ENCODE measurements around the gene GJB4. TPM values are rescaled to one million over a fixed set of nuclear protein-coding genes. Genes with fewer than 3 reads are reported as not detected.
"Not testable (repeated sequence)": the region's sequence is repeated elsewhere in the genome, so short reads cannot be mapped to it uniquely, and the experiment has no call there.

Gene GJB4
- total and polyA plus RNA-seq, 4 donors: not detected

GRCh38 chr1:34726861-34727260 is 32.7 kb upstream of the GJB4 start:
- DNase-seq (ENCODE audit: low read depth in 4 of 6, low spot score in 6 of 6): no peak
- no peaks in the 10 kb centered on the region for H3K27me3 ChIP-seq (ENCODE audit: control insufficient read depth, insufficient read depth, low read length)
- 28% methylated on average over 6 of the region's 6 CpGs for WGBS (ENCODE audit: insufficient coverage)
- H3K27ac ChIP-seq (ENCODE audit: low read depth, low read length): no peak overlapping the region
- no peaks in the 10 kb centered on the region for H3K36me3 ChIP-seq (ENCODE audit: control insufficient read depth, insufficient read depth, low read length)
- H3K9me3 ChIP-seq (ENCODE audit: control insufficient read depth, insufficient read depth, low read length): no peaks in the 10 kb centered on the region
- H3K4me1 ChIP-seq (ENCODE audit: control insufficient read depth, insufficient read depth, low read length): no peaks in the 10 kb centered on the region
- H3K4me3 ChIP-seq (ENCODE audit: low read depth, low read length): no peak overlapping the region

- Histone ChIP-seq H3K36me3 (ENCODE audit: control insufficient read depth, insufficient read depth, low read length) (no peaks in the 10 kb centered on the region), H3K27me3 (ENCODE audit: control insufficient read depth, insufficient read depth, low read length) (no peaks in the 10 kb centered on the region), H3K4me3 (ENCODE audit: low read depth, low read length) (no peak overlapping the region), H3K4me1 (ENCODE audit: control insufficient read depth, insufficient read depth, low read length) (peaks cover under 1% of the 10 kb centered on the region), H3K9me3 (ENCODE audit: control insufficient read depth, insufficient read depth, low read length) (no peaks in the 10 kb centered on the region), H3K27ac (ENCODE audit: low read depth, low read length) (no peak overlapping the region)
- no peak for DNase-seq (ENCODE audit: low read depth in 4 of 6, low spot score in 6 of 6)
- WGBS (ENCODE audit: insufficient coverage): 87% methylated on average over 5 of the region's 5 CpGs
Observed at GRCh38 chr1:34730485-34730884, 29.1 kb upstream of the GJB4 start.

- H3K27me3 ChIP-seq (ENCODE audit: control insufficient read depth, insufficient read depth, low read length); H3K9me3 ChIP-seq (ENCODE audit: control insufficient read depth, insufficient read depth, low read length); DNase-seq (ENCODE audit: low read depth in 4 of 6, low spot score in 6 of 6); H3K4me3 ChIP-seq (ENCODE audit: low read depth, low read length); H3K36me3 ChIP-seq (ENCODE audit: control insufficient read depth, insufficient read depth, low read length); H3K27ac ChIP-seq (ENCODE audit: low read depth, low read length): not testable (repeated sequence)
- H3K4me1 ChIP-seq (ENCODE audit: control insufficient read depth, insufficient read depth, low read length): peaks cover 18% of the 10 kb centered on the region
- 92% methylated on average over 4 of the region's 7 CpGs for whole genome bisulfite sequencing (ENCODE audit: insufficient coverage)
Observed at GRCh38 chr1:34732831-34733230, 26.7 kb upstream of the GJB4 start.

- no peaks in the 10 kb centered on the region for H3K36me3 ChIP-seq (ENCODE audit: control insufficient read depth, insufficient read depth, low read length)
- H3K27me3 ChIP-seq (ENCODE audit: control insufficient read depth, insufficient read depth, low read length): no peaks in the 10 kb centered on the region
- 31% methylated on average over 6 of the region's 10 CpGs for WGBS (ENCODE audit: insufficient coverage)
- H3K9me3 ChIP-seq (ENCODE audit: control insufficient read depth, insufficient read depth, low read length): no peaks in the 10 kb centered on the region
- H3K4me3 ChIP-seq (ENCODE audit: low read depth, low read length): no peak overlapping the region
- H3K27ac ChIP-seq (ENCODE audit: low read depth, low read length): no peak overlapping the region
- peak in 2 of 6 donors; percentile 62 to 82 for DNase-seq (ENCODE audit: low read depth in 4 of 6, low spot score in 6 of 6)
- H3K4me1 ChIP-seq (ENCODE audit: control insufficient read depth, insufficient read depth, low read length): peaks cover 41% of the 10 kb centered on the region
Observed at GRCh38 chr1:34736692-34737091, 22.8 kb upstream of the GJB4 start.

GRCh38 chr1:34737236-34737635 is 22.3 kb upstream of the GJB4 start:
- H3K4me1 ChIP-seq (ENCODE audit: control insufficient read depth, insufficient read depth, low read length): peaks cover 46% of the 10 kb centered on the region
- not testable (repeated sequence) for H3K4me3 ChIP-seq (ENCODE audit: low read depth, low read length); H3K9me3 ChIP-seq (ENCODE audit: control insufficient read depth, insufficient read depth, low read length); DNase-seq (ENCODE audit: low read depth in 4 of 6, low spot score in 6 of 6); H3K27ac ChIP-seq (ENCODE audit: low read depth, low read length); H3K27me3 ChIP-seq (ENCODE audit: control insufficient read depth, insufficient read depth, low read length); H3K36me3 ChIP-seq (ENCODE audit: control insufficient read depth, insufficient read depth, low read length)
- WGBS (ENCODE audit: insufficient coverage): 94% methylated on average over 10 of the region's 12 CpGs

- Histone ChIP-seq H3K36me3 (ENCODE audit: control insufficient read depth, insufficient read depth, low read length) (no peaks in the 10 kb centered on the region), H3K9me3 (ENCODE audit: control insufficient read depth, insufficient read depth, low read length) (no peaks in the 10 kb centered on the region), H3K27ac (ENCODE audit: low read depth, low read length) (no peak overlapping the region), H3K27me3 (ENCODE audit: control insufficient read depth, insufficient read depth, low read length) (no peaks in the 10 kb centered on the region), H3K4me1 (ENCODE audit: control insufficient read depth, insufficient read depth, low read length) (peaks cover 51% of the 10 kb centered on the region), H3K4me3 (ENCODE audit: low read depth, low read length) (no peak overlapping the region)
- WGBS (ENCODE audit: insufficient coverage): 44% methylated on average over 3 of the region's 3 CpGs
- peak in 2 of 6 donors; percentile 28 to 38 for DNase-seq (ENCODE audit: low read depth in 4 of 6, low spot score in 6 of 6)
Observed at GRCh38 chr1:34739613-34740012, 19.9 kb upstream of the GJB4 start.

GRCh38 chr1:34740161-34740868 is 19.2 kb upstream of the GJB4 start:
- peak in 3 of 6 donors; percentile 46 to 84 (median 67) for DNase-seq (ENCODE audit: low read depth in 4 of 6, low spot score in 6 of 6)
- Histone ChIP-seq H3K27ac (ENCODE audit: low read depth, low read length) (no peak overlapping the region), H3K9me3 (ENCODE audit: control insufficient read depth, insufficient read depth, low read length) (no peaks in the 10 kb centered on the region), H3K4me3 (ENCODE audit: low read depth, low read length) (no peak overlapping the region), H3K36me3 (ENCODE audit: control insufficient read depth, insufficient read depth, low read length) (no peaks in the 10 kb centered on the region), H3K4me1 (ENCODE audit: control insufficient read depth, insufficient read depth, low read length) (peaks cover 51% of the 10 kb centered on the region), H3K27me3 (ENCODE audit: control insufficient read depth, insufficient read depth, low read length) (no peaks in the 10 kb centered on the region)
- 24% methylated on average over 18 of the region's 18 CpGs for WGBS (ENCODE audit: insufficient coverage)

GRCh38 chr1:34742667-34743270 is 16.8 kb upstream of the GJB4 start:
- Histone ChIP-seq H3K4me3 (ENCODE audit: low read depth, low read length) (no peak overlapping the region), H3K27me3 (ENCODE audit: control insufficient read depth, insufficient read depth, low read length) (no peaks in the 10 kb centered on the region), H3K9me3 (ENCODE audit: control insufficient read depth, insufficient read depth, low read length) (no peaks in the 10 kb centered on the region), H3K4me1 (ENCODE audit: control insufficient read depth, insufficient read depth, low read length) (peaks cover 33% of the 10 kb centered on the region), H3K36me3 (ENCODE audit: control insufficient read depth, insufficient read depth, low read length) (no peaks in the 10 kb centered on the region), H3K27ac (ENCODE audit: low read depth, low read length) (no peak overlapping the region)
- peak in 5 of 6 donors; percentile 55 to 93 (median 71) for DNase-seq (ENCODE audit: low read depth in 4 of 6, low spot score in 6 of 6)
- WGBS (ENCODE audit: insufficient coverage): 12% methylated on average over 16 of the region's 16 CpGs

GRCh38 chr1:34743775-34744174 is 15.8 kb upstream of the GJB4 start:
- WGBS (ENCODE audit: insufficient coverage): 79% methylated on average over 4 of the region's 6 CpGs
- Histone ChIP-seq H3K36me3 (ENCODE audit: control insufficient read depth, insufficient read depth, low read length) (no peaks in the 10 kb centered on the region), H3K9me3 (ENCODE audit: control insufficient read depth, insufficient read depth, low read length) (no peaks in the 10 kb centered on the region), H3K27ac (ENCODE audit: low read depth, low read length) (no peak overlapping the region), H3K4me3 (ENCODE audit: low read depth, low read length) (no peak overlapping the region), H3K27me3 (ENCODE audit: control insufficient read depth, insufficient read depth, low read length) (no peaks in the 10 kb centered on the region), H3K4me1 (ENCODE audit: control insufficient read depth, insufficient read depth, low read length) (peaks cover 33% of the 10 kb centered on the region)
- DNase-seq (ENCODE audit: low read depth in 4 of 6, low spot score in 6 of 6): no peak

GRCh38 chr1:34744851-34745250 is 14.7 kb upstream of the GJB4 start:
- no peak for DNase-seq (ENCODE audit: low read depth in 4 of 6, low spot score in 6 of 6)
- Histone ChIP-seq H3K27ac (ENCODE audit: low read depth, low read length) (no peak overlapping the region), H3K4me3 (ENCODE audit: low read depth, low read length) (no peak overlapping the region), H3K36me3 (ENCODE audit: control insufficient read depth, insufficient read depth, low read length) (no peaks in the 10 kb centered on the region), H3K4me1 (ENCODE audit: control insufficient read depth, insufficient read depth, low read length) (peaks cover 24% of the 10 kb centered on the region), H3K9me3 (ENCODE audit: control insufficient read depth, insufficient read depth, low read length) (no peaks in the 10 kb centered on the region), H3K27me3 (ENCODE audit: control insufficient read depth, insufficient read depth, low read length) (no peaks in the 10 kb centered on the region)
- WGBS (ENCODE audit: insufficient coverage): 100% methylated on average over 1 of the region's 3 CpGs

All from spinal cord (tissue), 10 donors.